ENCODE data around the gene ARID1B. TPM values are rescaled to one million over a fixed set of nuclear protein-coding genes. Genes with fewer than 3 reads are reported as not detected.

Gene ARID1B
- total RNA-seq, 1 experiment from 2014 or later, result 86.3 TPM

DNA sequence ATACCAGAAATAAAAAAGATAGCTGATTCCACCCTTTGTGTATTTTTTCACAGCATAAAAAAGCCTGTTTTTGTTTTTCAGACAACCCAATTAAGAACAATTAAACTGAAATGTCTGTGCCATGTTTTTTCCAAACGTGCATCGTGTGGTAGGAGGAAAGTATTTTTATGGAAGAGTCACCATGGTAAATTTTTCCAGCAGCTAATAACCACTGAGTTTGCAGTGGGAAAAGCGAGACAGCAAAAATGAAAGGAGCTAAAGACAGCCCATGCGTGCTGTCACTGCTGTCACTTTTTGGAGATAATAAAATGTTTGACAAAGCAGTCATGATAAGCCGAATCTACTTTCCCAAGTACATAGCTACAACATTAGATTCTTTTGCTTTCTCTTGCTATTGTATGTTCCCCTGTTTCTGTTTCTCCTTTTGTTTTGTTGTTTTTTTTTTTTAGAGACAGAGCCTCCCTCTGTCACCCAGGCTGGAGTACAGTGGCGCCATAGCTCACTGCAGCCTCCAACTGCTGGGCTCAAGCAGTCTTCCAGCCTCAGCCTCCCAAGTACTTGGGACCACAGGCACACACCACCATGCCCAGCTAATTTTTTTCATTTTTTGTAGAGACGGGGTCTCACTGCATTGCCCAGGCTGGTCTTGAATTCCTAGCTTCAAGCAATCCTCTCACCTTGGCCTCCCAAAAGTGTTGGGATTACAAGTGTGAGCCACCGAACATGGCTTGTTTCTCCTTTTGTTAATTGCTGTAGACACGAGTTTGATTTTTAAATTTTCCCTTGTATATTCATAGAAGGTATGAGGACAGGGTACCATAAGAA, 284.8 kb downstream of the ARID1B start:
- no peak overlapping the region for H3K4me3 ChIP-seq (ENCODE audit: low read depth, low read length, poor library complexity, severe bottlenecking)
- no peak for TF ChIP-seq CTCF (conservative IDR thresholded peaks at IDR 0.05; ENCODE audit: low read depth, low read length)
- TF ChIP-seq EZH2 (IDR thresholded peaks at IDR 0.05; ENCODE audit: borderline replicate concordance, low read depth, low read length, poor library complexity, severe bottlenecking), result no peak
- no peaks in the 10 kb centered on the region for H3K9me3 ChIP-seq (ENCODE audit: low read depth, low read length, poor library complexity, severe bottlenecking)
- H3K36me3 ChIP-seq (ENCODE audit: insufficient read depth, low read length, poor library complexity, severe bottlenecking), result no peaks in the 10 kb centered on the region
- intact Hi-C loops (cut with micrococcal nuclease; ENCODE audit: unreplicated experiment), result no loop called here
- POLR2A ChIA-PET (ENCODE audit: low non-redundant PET), result no interaction called here
- H3K27me3 ChIP-seq (replicated peaks; ENCODE audit: insufficient read depth, low read depth, low read length, poor library complexity), result no peaks in the 10 kb centered on the region
- CTCF ChIA-PET, result no interaction called here
- no peak for DNase-seq (ENCODE audit: low spot score)
- no TSS peak for BruUV-seq (replicated peaks)
- H3K27ac ChIP-seq (ENCODE audit: low read depth, low read length, poor library complexity, severe bottlenecking), result no peak overlapping the region
- peaks cover 28% of the 10 kb centered on the region for H3K4me1 ChIP-seq (ENCODE audit: insufficient read depth, low read length, poor library complexity, severe bottlenecking)

- H3K27ac ChIP-seq (ENCODE audit: low read depth, low read length, poor library complexity, severe bottlenecking), result no peak overlapping the region
- TF ChIP-seq EZH2 (IDR thresholded peaks at IDR 0.05; ENCODE audit: borderline replicate concordance, low read depth, low read length, poor library complexity, severe bottlenecking) (no peak), CTCF (conservative IDR thresholded peaks at IDR 0.05; ENCODE audit: low read depth, low read length) (no peak)
- H3K4me1 ChIP-seq (ENCODE audit: insufficient read depth, low read length, poor library complexity, severe bottlenecking), result peaks cover 28% of the 10 kb centered on the region
- no peak overlapping the region for H3K4me3 ChIP-seq (ENCODE audit: low read depth, low read length, poor library complexity, severe bottlenecking)
- ChIA-PET POLR2A (ENCODE audit: low non-redundant PET) (no interaction called here), CTCF (no interaction called here)
- no TSS peak for BruUV-seq (replicated peaks)
- no peaks in the 10 kb centered on the region for H3K27me3 ChIP-seq (replicated peaks; ENCODE audit: insufficient read depth, low read depth, low read length, poor library complexity)
- no peak for DNase-seq (ENCODE audit: low spot score)
- H3K9me3 ChIP-seq (ENCODE audit: low read depth, low read length, poor library complexity, severe bottlenecking), result no peaks in the 10 kb centered on the region
- intact Hi-C loops (cut with micrococcal nuclease; ENCODE audit: unreplicated experiment), result no loop called here
- no peaks in the 10 kb centered on the region for H3K36me3 ChIP-seq (ENCODE audit: insufficient read depth, low read length, poor library complexity, severe bottlenecking)
Measured at GRCh38 chr6:157063176-157063905, 286.2 kb downstream of the ARID1B start.

GRCh38 chr6:157063923-157064322, 286.7 kb downstream of the ARID1B start:
- no TSS peak for BruUV-seq (replicated peaks)
- CTCF ChIA-PET, result no interaction called here
- Histone ChIP-seq H3K27ac (ENCODE audit: low read depth, low read length, poor library complexity, severe bottlenecking) (no peak overlapping the region), H3K36me3 (ENCODE audit: insufficient read depth, low read length, poor library complexity, severe bottlenecking) (no peaks in the 10 kb centered on the region), H3K4me3 (ENCODE audit: low read depth, low read length, poor library complexity, severe bottlenecking) (no peak overlapping the region), H3K9me3 (ENCODE audit: low read depth, low read length, poor library complexity, severe bottlenecking) (no peaks in the 10 kb centered on the region), H3K27me3 (replicated peaks; ENCODE audit: insufficient read depth, low read depth, low read length, poor library complexity) (no peaks in the 10 kb centered on the region), H3K4me1 (ENCODE audit: insufficient read depth, low read length, poor library complexity, severe bottlenecking) (peaks cover 27% of the 10 kb centered on the region)
- DNase-seq (ENCODE audit: low spot score), result no peak
- intact Hi-C loops (cut with micrococcal nuclease; ENCODE audit: unreplicated experiment), result no loop called here
- POLR2A ChIA-PET (ENCODE audit: low non-redundant PET), result no interaction called here
- no peak for TF ChIP-seq EZH2 (IDR thresholded peaks at IDR 0.05; ENCODE audit: borderline replicate concordance, low read depth, low read length, poor library complexity, severe bottlenecking)
- TF ChIP-seq CTCF (conservative IDR thresholded peaks at IDR 0.05; ENCODE audit: low read depth, low read length), result no peak
